ENCODE measurements around the gene TMEM147.

TMEM147 gene

GRCh38 chr19:35549174-35549788 is 3.9 kb downstream of the TMEM147 start:
- peak; percentile 51 to 60 for DNase-seq

- no peak for DNase-seq
These were observed 4.6 kb downstream of the TMEM147 start for GRCh38 chr19:35549879-35550523.

GRCh38 chr19:35551091-35551810 is 5.8 kb downstream of the TMEM147 start:
- DNase-seq = no peak

DNA sequence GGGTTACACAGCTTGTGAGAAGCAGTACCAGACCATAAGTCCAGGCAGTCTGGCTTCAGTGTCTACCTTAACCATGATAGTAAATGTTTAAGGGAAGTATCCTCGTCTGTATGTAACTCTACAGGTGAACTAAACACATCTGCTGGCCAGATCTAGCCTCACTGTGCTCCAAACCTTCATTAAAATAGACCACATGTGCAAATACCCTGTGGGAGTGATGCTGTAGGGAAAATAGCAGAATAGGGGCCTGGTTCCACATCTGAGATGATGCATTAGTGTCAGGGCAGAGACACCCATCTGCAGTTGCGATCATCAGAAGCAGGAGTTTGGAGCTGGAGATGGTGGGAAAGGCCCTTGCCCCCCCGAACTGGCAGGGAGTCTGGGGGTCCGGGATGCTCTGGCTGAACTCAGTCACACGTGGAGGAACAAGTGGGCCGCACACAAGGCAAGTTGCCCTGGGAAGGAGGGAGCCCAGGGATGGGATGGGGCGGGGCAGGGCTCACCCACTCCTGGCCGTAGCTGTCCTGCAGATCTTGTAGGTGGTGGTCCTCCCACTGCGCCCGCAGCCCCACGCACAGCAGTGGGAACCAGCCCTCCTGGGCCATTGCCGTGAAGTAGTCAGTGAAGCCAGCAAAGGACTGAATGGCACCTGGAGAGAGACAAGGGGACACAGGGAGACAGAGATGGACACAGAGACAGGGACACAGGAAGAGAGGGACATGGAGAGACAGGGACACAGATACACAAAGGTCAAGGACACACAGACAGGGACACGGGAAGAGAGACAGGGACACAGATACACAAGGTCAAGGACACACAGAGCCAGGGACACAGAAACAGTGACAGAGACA is 7.3 kb downstream of the TMEM147 start:
- no peak for DNase-seq

DNA sequence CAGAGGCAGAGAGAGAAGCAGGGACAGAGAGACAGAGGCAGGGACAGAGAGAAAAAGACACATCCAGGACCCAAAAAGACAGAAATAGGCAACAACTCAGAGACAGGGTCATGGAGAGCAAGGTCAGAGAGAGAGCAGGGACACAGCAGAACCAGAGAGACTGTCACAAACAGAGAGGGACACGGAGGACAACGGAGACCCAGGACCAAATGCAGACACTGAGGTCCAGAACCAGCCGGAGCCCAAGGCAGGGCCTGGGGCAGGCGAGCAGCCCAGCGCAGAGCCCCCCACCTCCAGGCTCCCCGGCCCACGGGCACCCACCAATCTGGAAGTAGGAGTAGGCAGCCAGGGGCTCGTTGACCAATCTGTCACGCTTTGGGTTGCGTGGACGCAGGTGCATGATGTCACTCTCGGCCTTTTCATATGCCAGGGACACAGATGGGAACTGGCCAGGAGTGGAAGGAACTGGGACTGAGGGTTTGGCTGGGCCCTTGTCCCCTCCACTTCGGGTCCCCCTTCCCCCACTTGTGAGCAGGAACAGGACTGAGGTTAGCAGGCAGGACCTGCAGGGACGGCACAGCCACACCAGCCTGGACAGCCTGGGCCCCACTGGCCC is 8.1 kb downstream of the TMEM147 start:
- DNase-seq = no peak

DNA sequence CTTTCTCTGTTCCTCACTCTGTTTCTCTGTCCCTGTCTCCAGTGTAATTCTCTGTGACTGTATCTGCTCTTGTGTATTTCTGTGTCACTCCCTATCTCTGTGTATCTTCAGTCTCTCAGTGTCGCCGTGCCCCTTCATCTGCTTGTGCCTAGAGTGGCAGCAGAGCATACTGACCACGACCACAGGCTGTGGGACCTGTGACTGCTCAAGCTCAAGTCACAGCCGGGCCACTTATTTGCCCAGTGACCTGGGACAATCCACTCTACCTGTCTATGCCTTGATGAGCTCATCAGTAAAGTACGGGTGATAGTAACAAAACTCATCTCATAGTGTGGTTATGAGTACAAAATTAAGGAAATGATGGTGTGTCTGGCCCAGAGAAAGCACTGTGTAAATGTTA is 8.7 kb downstream of the TMEM147 start:
- no peak for DNase-seq

- no peak for DNase-seq
These were observed 10.0 kb downstream of the TMEM147 start for GRCh38 chr19:35555301-35556005.

DNA sequence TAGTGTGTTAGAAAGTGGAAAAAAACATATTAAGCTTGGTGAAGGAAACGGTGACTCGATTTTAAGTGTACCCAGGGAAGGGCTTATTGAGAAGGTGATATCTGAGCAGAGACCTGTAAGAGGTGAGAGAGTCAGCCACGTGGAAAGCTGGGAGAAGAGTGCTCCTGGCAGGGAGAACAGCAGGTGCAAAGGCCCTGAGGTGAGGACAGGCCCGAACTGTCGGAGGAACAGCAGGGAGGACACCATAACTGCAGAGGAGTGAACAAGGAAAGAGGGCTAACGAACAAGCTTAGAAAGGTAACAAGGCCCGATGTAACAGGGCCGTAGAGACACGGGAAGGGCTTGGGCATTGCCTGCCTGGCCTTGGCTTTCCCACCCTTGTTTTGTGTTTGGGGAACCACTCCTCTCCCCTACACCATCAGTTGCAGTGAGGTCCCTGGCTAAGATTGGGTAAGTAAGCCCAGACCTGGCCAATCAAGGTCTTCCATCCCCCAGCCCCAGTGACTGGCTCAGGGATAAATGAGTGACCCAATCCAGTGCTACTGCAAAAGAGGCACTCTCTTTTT is 10.7 kb downstream of the TMEM147 start:
- no peak for DNase-seq

DNA sequence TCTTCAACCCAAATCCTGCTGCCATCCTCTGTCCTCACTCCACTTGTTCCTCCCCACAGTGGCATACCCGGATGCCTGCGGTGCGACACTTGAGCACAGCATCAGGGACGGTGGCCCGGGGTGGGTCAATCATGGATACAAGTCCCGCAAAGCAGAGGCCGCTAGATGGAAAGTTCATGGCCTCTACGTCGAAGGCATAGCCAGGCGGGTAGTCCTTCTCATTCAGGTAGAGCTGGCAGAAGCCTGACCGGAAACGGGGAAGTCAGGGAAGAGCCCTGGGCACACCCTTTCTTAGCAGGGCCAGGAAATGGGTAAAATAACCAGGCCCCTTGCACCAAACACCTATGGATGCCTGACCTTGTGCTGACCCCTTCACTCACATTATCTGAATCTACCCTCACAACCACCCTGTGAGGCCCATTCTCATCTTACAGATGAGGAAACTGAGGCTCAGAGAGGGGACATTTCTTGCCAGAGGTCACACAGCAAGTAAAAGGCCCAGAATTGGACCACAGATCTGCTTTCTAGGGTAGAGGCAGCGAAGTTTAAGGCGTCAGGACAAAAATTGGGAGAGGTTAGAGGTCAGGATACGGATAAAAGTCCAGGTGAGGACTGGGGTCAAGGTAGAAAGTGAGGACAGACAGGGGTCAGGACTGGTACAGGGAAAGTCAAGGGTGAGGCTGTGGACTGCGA is 11.6 kb downstream of the TMEM147 start:
- no peak for DNase-seq

GRCh38 chr19:35557539-35558399 is 12.3 kb downstream of the TMEM147 start:
- peak; percentile 55 to 75 for DNase-seq

- no peak for DNase-seq
These were observed 13.2 kb downstream of the TMEM147 start for GRCh38 chr19:35558400-35559280.

- DNase-seq = no peak
These were observed 13.8 kb downstream of the TMEM147 start for GRCh38 chr19:35559281-35559659.

DNA sequence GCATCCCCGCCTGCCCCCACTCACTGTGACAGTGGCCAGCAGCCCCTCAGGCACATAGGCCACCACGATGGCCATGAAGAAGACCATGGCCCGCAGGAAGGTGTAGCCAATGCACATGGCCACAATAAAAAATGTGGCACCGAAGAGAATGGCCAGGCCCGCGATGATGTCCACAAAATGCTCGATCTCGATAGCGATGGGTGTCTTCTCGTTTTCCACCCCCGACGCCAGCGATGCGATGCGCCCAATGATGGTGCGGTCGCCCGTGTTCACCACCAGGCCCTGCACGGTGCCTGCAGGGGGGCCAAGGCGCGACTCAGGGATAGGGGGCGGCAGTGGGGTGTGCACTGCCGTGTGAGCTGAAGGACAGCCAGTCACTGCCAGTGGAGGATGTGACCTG is 14.4 kb downstream of the TMEM147 start:
- DNase-seq = no peak

- no peak for DNase-seq
These were observed 14.8 kb downstream of the TMEM147 start for GRCh38 chr19:35560271-35560670.

DNA sequence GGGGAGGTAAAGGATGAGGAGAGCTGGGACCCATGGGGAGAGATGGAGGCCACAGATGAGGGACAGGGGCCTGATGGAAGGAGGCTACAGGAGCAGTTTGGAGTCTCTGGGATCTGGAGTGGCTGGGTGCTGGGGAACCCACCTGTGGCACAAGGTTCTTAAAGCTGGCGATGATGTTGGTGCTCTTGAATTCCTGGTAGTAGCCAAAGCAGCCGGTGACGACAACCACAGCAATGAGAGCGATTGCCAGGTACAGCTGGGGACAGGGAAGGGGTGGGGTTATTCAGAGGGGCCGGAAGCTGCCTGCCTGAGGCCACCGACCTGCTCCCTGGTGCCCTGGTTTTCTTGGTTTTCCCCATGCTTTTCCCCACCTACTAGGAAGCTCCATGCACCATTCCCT is 15.3 kb downstream of the TMEM147 start:
- DNase-seq = no peak

DNA sequence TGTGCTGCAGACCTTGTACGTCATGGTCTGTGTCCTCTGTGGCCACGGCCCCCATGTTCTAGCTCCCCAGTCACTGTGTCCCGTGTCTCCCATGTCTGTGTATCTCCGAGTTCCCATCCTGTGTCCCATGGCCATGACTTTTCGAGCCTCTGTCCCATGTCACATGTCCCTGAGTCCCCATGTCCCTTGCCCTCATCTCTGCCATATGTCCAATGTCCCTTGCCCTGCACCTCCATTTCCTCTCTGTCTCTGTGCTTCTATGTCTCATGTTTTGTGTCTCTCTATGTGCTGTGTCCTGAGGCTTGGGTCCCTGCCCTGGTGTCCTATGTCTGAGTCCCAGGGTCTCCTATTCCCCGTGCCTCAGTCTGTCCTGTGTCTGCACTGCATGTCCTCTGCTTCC is 16.0 kb downstream of the TMEM147 start:
- DNase-seq = no peak

- no peak for DNase-seq
These were observed 16.9 kb downstream of the TMEM147 start for GRCh38 chr19:35562336-35562735.

DNA sequence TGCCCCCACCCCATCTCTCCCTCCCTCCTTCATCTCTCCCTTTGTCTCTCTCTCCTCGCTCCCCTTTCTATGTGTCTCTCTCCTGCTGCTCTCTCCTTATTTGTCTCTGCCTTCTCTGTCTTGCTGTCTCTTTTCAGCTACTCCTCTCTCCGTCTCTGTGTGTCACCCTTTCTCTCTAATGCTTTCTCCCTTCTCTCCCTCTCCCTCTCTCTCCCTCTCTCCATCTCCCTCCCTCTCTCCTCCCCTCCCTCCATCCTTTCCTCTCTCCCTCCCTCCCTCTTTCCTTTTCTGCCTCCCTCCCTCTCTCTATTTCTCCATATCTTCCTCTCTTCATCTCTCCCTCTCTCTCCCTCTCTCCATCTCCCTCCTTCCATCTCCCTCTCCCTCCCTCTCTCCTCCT is 17.4 kb downstream of the TMEM147 start:
- DNase-seq = no peak

GRCh38 chr19:35563207-35563829 is 17.9 kb downstream of the TMEM147 start, which contains the start of gene ATP4A:
TSS of gene ATP4A (minus strand) at chr19:35563658. CDS start at chr19:35563629, 29 bp downstream.
- DNase-seq = no peak
